Endodermal cell (in vitro differentiated cells): Measurements from ENCODE around the gene LIPG. TPM values are rescaled to one million over a fixed set of nuclear protein-coding genes. Genes with fewer than 3 reads are reported as not detected.

Experiments
- DNase-seq: peaks from one replicate; pipeline ENCODE4 v3.0.0-alpha.2; 2017
- H3K27ac ChIP-seq: 2 replicates; pipeline ENCODE4 v1.5.1; 2013; ENCODE audit warnings: mild to moderate bottlenecking, low read depth, low read length, moderate library complexity
- H3K27me3 ChIP-seq: 2 replicates; pipeline ENCODE4 v1.6.1; 2013; ENCODE audit warnings: mild to moderate bottlenecking, low read length, moderate library complexity; ENCODE audit not compliant: insufficient read depth, control insufficient read depth, poor library complexity, severe bottlenecking
- H3K36me3 ChIP-seq: 2 replicates; pipeline ENCODE4 v1.7.0; 2013; ENCODE audit warnings: mild to moderate bottlenecking, low read length, moderate library complexity; ENCODE audit not compliant: control insufficient read depth, insufficient read depth
- H3K4me1 ChIP-seq: one replicate; pipeline ENCODE4 v1.7.0; 2013; ENCODE audit warnings: low read length; ENCODE audit not compliant: control insufficient read depth, insufficient read depth
- H3K4me3 ChIP-seq: 2 replicates; pipeline ENCODE4 v1.5.1; 2013; ENCODE audit warnings: mild to moderate bottlenecking, low read length, moderate library complexity
- H3K9ac ChIP-seq: 2 replicates; pipeline ENCODE4 v1.6.1; 2013; ENCODE audit warnings: mild to moderate bottlenecking, low read length, moderate library complexity; ENCODE audit not compliant: poor library complexity, severe bottlenecking; ENCODE audit errors: extremely low read depth
- H3K9me3 ChIP-seq: 2 replicates; pipeline ENCODE4 v1.6.1; 2013; ENCODE audit warnings: mild to moderate bottlenecking, low read length, moderate library complexity; ENCODE audit not compliant: control insufficient read depth
- H3K27ac Mint-ChIP-seq: 2 replicates; pipeline ENCODE4 v1.8.0; 2020; ENCODE audit warnings: mixed read lengths
- H3K27me3 Mint-ChIP-seq: 2 replicates; pipeline ENCODE4 v1.8.0; 2021; ENCODE audit warnings: mild to moderate bottlenecking, mixed read lengths; ENCODE audit not compliant: insufficient read depth
- H3K36me3 Mint-ChIP-seq: 2 replicates; pipeline ENCODE4 v1.8.0; 2020; ENCODE audit warnings: low read depth, mixed read lengths
- H3K4me1 Mint-ChIP-seq: 2 replicates; pipeline ENCODE4 v1.8.0; 2020; ENCODE audit warnings: mixed read lengths
- H3K4me3 Mint-ChIP-seq: 2 replicates; pipeline ENCODE4 v1.8.0; 2020; ENCODE audit warnings: mild to moderate bottlenecking, moderate library complexity, mixed read lengths
- H3K9me3 Mint-ChIP-seq: 2 replicates; pipeline ENCODE4 v1.8.0; 2020; ENCODE audit warnings: mild to moderate bottlenecking, mixed read lengths
- WGBS, 2 experiments: methylation state at CpG; one replicate each; pipeline versions ENCODE4 v1.1.5 to v1.1.7; 2013; ENCODE audit warnings: missing lambda C conversion rate in 2 of 2, mixed read lengths in 1 of 2; ENCODE audit not compliant: insufficient coverage in 1 of 2, insufficient read length in 1 of 2; 5-methylcytosine and 5-hydroxymethylcytosine counted together
- total RNA-seq, 2 donors: library from RNA; stranded (reverse); fragmentation: NEBNext Ultra II Directional in 1 of 2; extraction: Animal tissue kit (Norgen Biotek cat#: 25700) in 1 of 2; gene quantifications; 2 replicates in 1 of 2; 3 replicates in 1 of 2; pipeline ENCODE4 v1.2.1, GENCODE V29; 2021
- TF ChIP-seq, protein P1 (sequence below): fragments of 200-600 bp; sonication (generic); conservative IDR thresholded peaks from 2 replicates; pipeline ENCODE4 v1.5.0; 2021; ENCODE audit warnings: antibody characterized with exemption, mild to moderate bottlenecking

LIPG gene
- total RNA-seq, 2 donors from 2014 or later, result 4.0 to 5.0 TPM

GRCh38 chr18:49565101-49565500 is 3.2 kb downstream of the LIPG start:
- no peaks in the 10 kb centered on the region for H3K9me3 Mint-ChIP-seq
- H3K36me3 Mint-ChIP-seq, result peaks cover 10% of the 10 kb centered on the region
- Histone ChIP-seq H3K27ac (no peak overlapping the region), H3K9ac (no peak overlapping the region), H3K36me3 (peaks cover 11% of the 10 kb centered on the region), H3K4me3 (no peak overlapping the region), H3K9me3 (no peaks in the 10 kb centered on the region), H3K27me3 (peaks cover 56% of the 10 kb centered on the region), H3K4me1 (peaks cover 7% of the 10 kb centered on the region)
- 91 to 93% methylated on average over 9 of the region's 9 CpGs for WGBS, 2 experiments
- DNase-seq, result no peak
- H3K4me1 Mint-ChIP-seq, result peaks cover 23% of the 10 kb centered on the region
- no peak overlapping the region for H3K27ac Mint-ChIP-seq
- H3K4me3 Mint-ChIP-seq, result no peak overlapping the region
- TF ChIP-seq, protein P1, sequence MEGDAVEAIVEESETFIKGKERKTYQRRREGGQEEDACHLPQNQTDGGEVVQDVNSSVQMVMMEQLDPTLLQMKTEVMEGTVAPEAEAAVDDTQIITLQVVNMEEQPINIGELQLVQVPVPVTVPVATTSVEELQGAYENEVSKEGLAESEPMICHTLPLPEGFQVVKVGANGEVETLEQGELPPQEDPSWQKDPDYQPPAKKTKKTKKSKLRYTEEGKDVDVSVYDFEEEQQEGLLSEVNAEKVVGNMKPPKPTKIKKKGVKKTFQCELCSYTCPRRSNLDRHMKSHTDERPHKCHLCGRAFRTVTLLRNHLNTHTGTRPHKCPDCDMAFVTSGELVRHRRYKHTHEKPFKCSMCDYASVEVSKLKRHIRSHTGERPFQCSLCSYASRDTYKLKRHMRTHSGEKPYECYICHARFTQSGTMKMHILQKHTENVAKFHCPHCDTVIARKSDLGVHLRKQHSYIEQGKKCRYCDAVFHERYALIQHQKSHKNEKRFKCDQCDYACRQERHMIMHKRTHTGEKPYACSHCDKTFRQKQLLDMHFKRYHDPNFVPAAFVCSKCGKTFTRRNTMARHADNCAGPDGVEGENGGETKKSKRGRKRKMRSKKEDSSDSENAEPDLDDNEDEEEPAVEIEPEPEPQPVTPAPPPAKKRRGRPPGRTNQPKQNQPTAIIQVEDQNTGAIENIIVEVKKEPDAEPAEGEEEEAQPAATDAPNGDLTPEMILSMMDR, result no peak
- H3K27me3 Mint-ChIP-seq, result peaks cover 56% of the 10 kb centered on the region

DNA sequence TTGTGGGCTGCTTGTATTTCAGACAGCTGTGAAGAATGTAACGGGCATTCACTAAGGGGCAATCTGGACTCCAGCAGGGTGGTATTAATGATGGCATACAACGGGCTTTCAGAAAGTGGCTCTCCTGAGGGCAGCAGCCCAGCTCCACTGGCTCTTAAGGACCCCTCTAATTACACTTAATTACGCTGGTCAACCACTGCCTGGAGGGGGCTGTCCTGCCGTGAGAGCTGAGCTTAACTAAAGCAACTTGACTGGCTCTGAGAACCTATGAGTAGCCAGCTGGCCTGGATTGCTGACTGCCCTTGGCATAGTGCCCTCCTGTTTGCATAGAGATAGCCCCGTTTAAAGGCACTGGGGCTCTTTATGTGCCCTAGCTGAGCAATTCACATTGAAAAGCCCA is 3.8 kb downstream of the LIPG start:
- TF ChIP-seq, protein P1, result no peak
- peaks cover 23% of the 10 kb centered on the region for H3K4me1 Mint-ChIP-seq
- H3K27ac ChIP-seq, result no peak overlapping the region
- peaks cover 51% of the 10 kb centered on the region for H3K27me3 Mint-ChIP-seq
- H3K9me3 Mint-ChIP-seq, result no peaks in the 10 kb centered on the region
- H3K27me3 ChIP-seq, result peaks cover 51% of the 10 kb centered on the region
- H3K27ac Mint-ChIP-seq, result no peak overlapping the region
- peaks cover 10% of the 10 kb centered on the region for H3K36me3 Mint-ChIP-seq
- no peak overlapping the region for H3K4me3 Mint-ChIP-seq
- peaks cover 7% of the 10 kb centered on the region for H3K4me1 ChIP-seq
- no peak for DNase-seq
- H3K4me3 ChIP-seq, result no peak overlapping the region
- 74 to 81% methylated on average over 3 to 5 of the region's 5 CpGs for WGBS, 2 experiments
- H3K9ac ChIP-seq, result no peak overlapping the region
- H3K9me3 ChIP-seq, result no peaks in the 10 kb centered on the region
- peaks cover 11% of the 10 kb centered on the region for H3K36me3 ChIP-seq

- Histone ChIP-seq H3K9me3 (no peaks in the 10 kb centered on the region), H3K27me3 (peaks cover 44% of the 10 kb centered on the region), H3K4me3 (no peak overlapping the region), H3K36me3 (peaks cover 11% of the 10 kb centered on the region), H3K4me1 (peaks cover 7% of the 10 kb centered on the region), H3K27ac (no peak overlapping the region), H3K9ac (no peak overlapping the region)
- no peak for DNase-seq
- H3K27ac Mint-ChIP-seq, result no peak overlapping the region
- no peak overlapping the region for H3K4me3 Mint-ChIP-seq
- H3K27me3 Mint-ChIP-seq, result peaks cover 44% of the 10 kb centered on the region
- WGBS, 2 experiments, result 94 to 97% methylated on average over 3 of the region's 3 CpGs
- H3K9me3 Mint-ChIP-seq, result no peaks in the 10 kb centered on the region
- H3K4me1 Mint-ChIP-seq, result peaks cover 18% of the 10 kb centered on the region
- H3K36me3 Mint-ChIP-seq, result peaks cover 10% of the 10 kb centered on the region
- TF ChIP-seq, protein P1, result no peak
Measured at GRCh38 chr18:49566217-49566770, 4.4 kb downstream of the LIPG start.
